Measurements from ENCODE around the gene ATP8B3. TPM values are rescaled to one million over a fixed set of nuclear protein-coding genes. Genes with fewer than 3 reads are reported as not detected.

The ATP8B3 gene
- total RNA-seq, 2 donors from 2014 or later, result 0.52 TPM; not detected in 1

- 7 to 34% methylated on average over 5 to 15 of the region's 15 CpGs for WGBS, 2 donors
- Histone ChIP-seq H3K9me3 (no peaks in the 10 kb centered on the region), H3K27ac (peak overlapping the region in 2 of 4 donors; percentile 4 to 37), H3K4me1 (peaks cover 30% of the 10 kb centered on the region), H3K36me3 (replicated peaks in 1 of 2; ENCODE audit: insufficient read depth in 1 of 2, low read depth in 2 of 2) (no peaks in the 10 kb centered on the region), H3K4me3 (no peak overlapping the region), H3K27me3 (no peaks in the 10 kb centered on the region)
- no peak for TF ChIP-seq POLR2A (IDR thresholded peaks at IDR 0.05)
- intact Hi-C loops (cut with DNase I), result no loop called here
- ATAC-seq (peak; percentile 70), DNase-seq (peak in 3 of 4 donors; percentile 40 to 58 (median 43))
Observed at GRCh38 chr19:1833540-1833939, 21.5 kb upstream of the ATP8B3 start.

GRCh38 chr19:1832046-1832663, 20.1 kb upstream of the ATP8B3 start:
- no peak for ATAC-seq

GRCh38 chr19:1830978-1831377, 18.9 kb upstream of the ATP8B3 start:
- Histone ChIP-seq H3K4me3 (no peak overlapping the region), H3K27ac (no peak overlapping the region), H3K27me3 (no peaks in the 10 kb centered on the region), H3K4me1 (peaks cover 29% of the 10 kb centered on the region), H3K9me3 (no peaks in the 10 kb centered on the region), H3K36me3 (replicated peaks in 1 of 2; ENCODE audit: insufficient read depth in 1 of 2, low read depth in 2 of 2) (no peaks in the 10 kb centered on the region)
- DNase-seq, result no peak
- intact Hi-C loops (cut with DNase I), result no loop called here
- no peak for ATAC-seq
- no peak for TF ChIP-seq POLR2A (IDR thresholded peaks at IDR 0.05)
- TF ChIP-seq CTCF (IDR thresholded peaks at IDR 0.05), result no peak
- 66 to 72% methylated on average over 8 to 11 of the region's 11 CpGs for WGBS, 2 donors

More at GRCh38 chr19:1832046-1832663, 20.1 kb upstream of the ATP8B3 start:
- Histone ChIP-seq H3K27me3 (no peaks in the 10 kb centered on the region), H3K27ac (no peak overlapping the region), H3K9me3 (no peaks in the 10 kb centered on the region), H3K4me3 (no peak overlapping the region), H3K36me3 (replicated peaks in 1 of 2; ENCODE audit: insufficient read depth in 1 of 2, low read depth in 2 of 2) (no peaks in the 10 kb centered on the region), H3K4me1 (peaks cover 21% of the 10 kb centered on the region)
- intact Hi-C loops (cut with DNase I), result no loop called here
- DNase-seq, result no peak
- 85 to 97% methylated on average over 7 to 22 of the region's 26 CpGs for WGBS, 2 donors
- TF ChIP-seq POLR2A (IDR thresholded peaks at IDR 0.05) (no peak), CTCF (IDR thresholded peaks at IDR 0.05) (no peak)

- H3K9me3 ChIP-seq, result no peaks in the 10 kb centered on the region
- H3K36me3 ChIP-seq (replicated peaks in 1 of 2; ENCODE audit: insufficient read depth in 1 of 2, low read depth in 2 of 2), result no peaks in the 10 kb centered on the region
- 87 to 90% methylated on average over 14 to 15 of the region's 15 CpGs for WGBS, 2 donors
- H3K4me1 ChIP-seq, result peaks cover 32% of the 10 kb centered on the region
- DNase-seq (no peak), ATAC-seq (no peak)
- no peak overlapping the region for H3K27ac ChIP-seq
- H3K27me3 ChIP-seq, result no peaks in the 10 kb centered on the region
- TF ChIP-seq POLR2A (IDR thresholded peaks at IDR 0.05), result no peak
- no peak for TF ChIP-seq CTCF (IDR thresholded peaks at IDR 0.05)
- no peak overlapping the region for H3K4me3 ChIP-seq
- intact Hi-C loops (cut with DNase I), result no loop called here
Observed at GRCh38 chr19:1830568-1830967, 18.5 kb upstream of the ATP8B3 start.

GRCh38 chr19:1829958-1830357, 17.9 kb upstream of the ATP8B3 start:
- Histone ChIP-seq H3K4me1 (peaks cover 31% of the 10 kb centered on the region), H3K4me3 (no peak overlapping the region), H3K27me3 (no peaks in the 10 kb centered on the region), H3K36me3 (replicated peaks in 1 of 2; ENCODE audit: insufficient read depth in 1 of 2, low read depth in 2 of 2) (no peaks in the 10 kb centered on the region), H3K27ac (no peak overlapping the region), H3K9me3 (no peaks in the 10 kb centered on the region)
- TF ChIP-seq CTCF (IDR thresholded peaks at IDR 0.05), result no peak
- no peak for TF ChIP-seq POLR2A (IDR thresholded peaks at IDR 0.05)
- intact Hi-C loops (cut with DNase I), result no loop called here
- no peak for DNase-seq
- no peak for ATAC-seq
- WGBS, 2 donors, result 85 to 90% methylated on average over 11 of the region's 11 CpGs
